Osteocyte (in vitro differentiated cells): ENCODE measurements around the gene SMAD1. TPM values are rescaled to one million over a fixed set of nuclear protein-coding genes. Genes with fewer than 3 reads are reported as not detected.
"Not testable (repeated sequence)": the region's sequence is repeated elsewhere in the genome, so short reads cannot be mapped to it uniquely, and the experiment has no call there.

Source experiments
- DNase-seq: peaks from one replicate; pipeline ENCODE4 v3.0.0; 2021; ENCODE audit warnings: mixed read lengths; ENCODE audit not compliant: unreplicated experiment; ENCODE audit errors: extremely low spot score
- H3K27ac Mint-ChIP-seq: one replicate; pipeline ENCODE4 v1.8.0; 2021; ENCODE audit warnings: mild to moderate bottlenecking, mixed read lengths; ENCODE audit not compliant: unreplicated experiment
- H3K27me3 Mint-ChIP-seq: one replicate; pipeline ENCODE4 v1.8.0; 2021; ENCODE audit warnings: mixed read lengths; ENCODE audit not compliant: unreplicated experiment
- H3K36me3 Mint-ChIP-seq: one replicate; pipeline ENCODE4 v1.8.0; 2021; ENCODE audit warnings: mixed read lengths; ENCODE audit not compliant: unreplicated experiment
- H3K4me1 Mint-ChIP-seq: one replicate; pipeline ENCODE4 v1.8.0; 2021; ENCODE audit warnings: mixed read lengths; ENCODE audit not compliant: unreplicated experiment
- H3K4me3 Mint-ChIP-seq: one replicate; pipeline ENCODE4 v1.8.0; 2021; ENCODE audit warnings: mild to moderate bottlenecking, moderate library complexity, mixed read lengths; ENCODE audit not compliant: unreplicated experiment
- H3K9me3 Mint-ChIP-seq: one replicate; pipeline ENCODE4 v1.8.0; 2021; ENCODE audit warnings: mixed read lengths; ENCODE audit not compliant: unreplicated experiment
- CTCF ChIP-seq: fragments of 200-600 bp; sonication (generic); IDR thresholded peaks from 2 replicates; pipeline ENCODE4 v1.5.0; 2021; ENCODE audit warnings: antibody characterized with exemption, mild to moderate bottlenecking, moderate library complexity
- total RNA-seq: library from RNA; stranded (reverse); gene quantifications from 2 replicates; pipeline ENCODE4 v1.2.1, GENCODE V29; 2021

Gene SMAD1
- total RNA-seq, 1 donor from 2014 or later = 18.1 TPM

- Mint-ChIP-seq H3K36me3 (peaks cover 6% of the 10 kb centered on the region), H3K9me3 (no peaks in the 10 kb centered on the region), H3K4me1 (peaks cover 2% of the 10 kb centered on the region), H3K4me3 (no peak overlapping the region), H3K27me3 (no peaks in the 10 kb centered on the region), H3K27ac (no peak overlapping the region)
- TF ChIP-seq CTCF = no peak
- no peak for DNase-seq
Observed at GRCh38 chr4:145530189-145530588, 48.5 kb downstream of the SMAD1 start.

GRCh38 chr4:145530662-145531061 lies 49.0 kb downstream of the SMAD1 start:
- Mint-ChIP-seq H3K4me3 (no peak overlapping the region), H3K27me3 (no peaks in the 10 kb centered on the region), H3K9me3 (no peaks in the 10 kb centered on the region), H3K27ac (no peak overlapping the region), H3K4me1 (peaks cover 1% of the 10 kb centered on the region), H3K36me3 (peaks cover 8% of the 10 kb centered on the region)
- no peak for TF ChIP-seq CTCF
- no peak for DNase-seq

- H3K36me3 Mint-ChIP-seq = peaks cover 8% of the 10 kb centered on the region
- no peak for DNase-seq
- no peak overlapping the region for H3K27ac Mint-ChIP-seq
- H3K4me3 Mint-ChIP-seq = no peak overlapping the region
- H3K27me3 Mint-ChIP-seq = no peaks in the 10 kb centered on the region
- peaks cover 1% of the 10 kb centered on the region for H3K4me1 Mint-ChIP-seq
- no peak for TF ChIP-seq CTCF
- no peaks in the 10 kb centered on the region for H3K9me3 Mint-ChIP-seq
Observed at GRCh38 chr4:145531223-145531622, 49.6 kb downstream of the SMAD1 start.

- DNase-seq = no peak
- Mint-ChIP-seq H3K4me1 (peaks cover 1% of the 10 kb centered on the region), H3K27ac (no peak overlapping the region), H3K36me3 (peaks cover 8% of the 10 kb centered on the region), H3K4me3 (no peak overlapping the region), H3K27me3 (no peaks in the 10 kb centered on the region), H3K9me3 (no peaks in the 10 kb centered on the region)
- no peak for TF ChIP-seq CTCF
Observed at GRCh38 chr4:145531859-145532258, 50.2 kb downstream of the SMAD1 start.

GRCh38 chr4:145533001-145533400 lies 51.3 kb downstream of the SMAD1 start:
- Mint-ChIP-seq H3K4me1 (peaks cover 1% of the 10 kb centered on the region), H3K4me3 (no peak overlapping the region), H3K27me3 (no peaks in the 10 kb centered on the region), H3K36me3 (peaks cover 7% of the 10 kb centered on the region), H3K27ac (no peak overlapping the region), H3K9me3 (no peaks in the 10 kb centered on the region)
- DNase-seq = no peak
- TF ChIP-seq CTCF = no peak

GRCh38 chr4:145533415-145533814 lies 51.8 kb downstream of the SMAD1 start:
- not testable (repeated sequence) for H3K27ac Mint-ChIP-seq

More at GRCh38 chr4:145533415-145533814, 51.8 kb downstream of the SMAD1 start:
- H3K4me1 Mint-ChIP-seq, DNase-seq, H3K36me3 Mint-ChIP-seq, H3K27me3 Mint-ChIP-seq, H3K4me3 Mint-ChIP-seq, H3K9me3 Mint-ChIP-seq: not testable (repeated sequence)
